ENCODE data around the gene THYN1.

The THYN1 gene

GRCh38 chr11:134278356-134278755 lies 25.2 kb upstream of the THYN1 start:
- TF ChIP-seq CTCF (IDR thresholded peaks at IDR 0.05; ENCODE audit: borderline replicate concordance, insufficient read depth, low read depth, low read length), result no peak

DNA sequence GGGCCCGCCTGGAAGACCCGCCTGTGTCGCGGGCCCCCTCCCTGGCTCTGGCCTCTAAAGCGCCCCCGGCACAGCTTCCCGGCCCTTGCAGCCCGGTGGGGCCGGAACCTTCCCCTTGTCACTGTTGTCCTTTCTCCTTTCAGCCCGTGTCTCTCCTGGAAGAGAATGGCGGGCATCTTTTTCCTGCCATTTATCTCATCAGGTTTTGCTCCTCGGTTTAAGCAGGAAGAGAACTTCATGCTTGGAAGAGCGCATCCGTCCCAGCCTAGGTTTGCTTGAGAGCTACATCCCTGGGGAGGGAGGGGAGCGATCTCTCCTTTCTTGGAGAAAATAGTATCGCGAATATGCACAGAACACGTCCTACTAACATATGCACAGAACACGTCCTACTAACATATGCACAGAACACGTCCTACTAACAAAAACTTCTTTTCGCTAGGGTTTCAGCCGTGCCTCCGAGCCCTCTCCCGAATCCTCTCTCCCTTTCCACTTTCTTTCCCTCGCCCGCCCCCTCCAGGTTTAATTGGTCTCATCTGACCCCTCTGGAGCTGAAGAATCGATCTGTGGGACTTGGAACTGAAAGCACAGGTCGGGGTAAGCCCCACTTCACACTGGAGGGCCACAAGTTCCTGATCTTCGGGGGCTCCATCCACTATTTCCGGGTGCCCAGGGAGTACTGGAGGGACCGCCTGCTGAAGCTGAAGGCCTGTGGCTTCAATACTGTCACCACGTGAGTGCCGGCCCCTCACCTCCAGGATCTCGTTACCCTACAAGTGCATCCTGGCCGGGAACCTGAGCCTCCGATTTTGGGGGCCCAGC lies 24.2 kb upstream of the THYN1 start:
- no peak for TF ChIP-seq CTCF (IDR thresholded peaks at IDR 0.05; ENCODE audit: borderline replicate concordance, insufficient read depth, low read depth, low read length)
- peak overlapping the region; percentile 62 for H3K4me3 ChIP-seq (ENCODE audit: low read depth, low read length)

More at GRCh38 chr11:134278356-134278755, 25.2 kb upstream of the THYN1 start:
- H3K4me3 ChIP-seq (ENCODE audit: low read depth, low read length), result no peak overlapping the region

DNA sequence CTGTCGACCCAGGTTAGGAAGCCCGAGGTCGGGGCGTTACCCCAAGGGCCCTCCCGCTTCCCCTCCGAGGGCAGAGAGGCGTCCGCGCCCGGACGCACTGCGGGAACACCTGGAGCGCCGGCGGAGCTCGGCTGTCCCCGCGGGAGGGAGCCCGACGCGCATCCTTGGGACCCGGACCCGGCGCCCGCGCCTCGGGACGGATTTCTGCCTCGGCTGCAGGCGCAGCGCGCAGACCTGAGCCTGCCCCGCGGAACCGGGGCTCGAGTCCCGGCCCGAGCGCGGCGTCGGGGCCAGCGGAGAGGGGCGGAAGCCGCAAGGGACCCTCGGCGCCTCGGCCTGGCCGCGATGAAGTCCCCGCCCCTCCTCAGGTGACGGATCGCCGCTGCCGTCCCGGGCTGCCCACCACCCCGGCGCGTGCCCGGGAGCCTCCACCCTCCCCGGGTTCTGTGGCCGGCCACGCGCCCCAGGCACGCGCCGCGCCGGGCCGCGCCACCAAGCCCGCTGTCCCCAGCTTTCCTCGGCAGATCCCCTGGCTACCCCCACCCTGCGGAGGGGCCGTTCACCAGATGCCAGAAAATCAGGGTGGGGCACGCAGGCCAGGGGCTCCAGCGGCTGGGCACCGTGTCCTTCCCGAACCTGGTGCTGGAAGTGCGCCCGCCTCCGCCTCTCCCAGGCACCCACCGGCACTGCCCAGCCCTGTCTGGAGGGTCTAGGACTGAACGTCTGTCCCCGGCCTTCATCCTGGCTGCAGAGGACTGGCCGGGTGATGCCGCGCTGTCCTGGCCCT lies 23.4 kb upstream of the THYN1 start:
- peak overlapping the region; percentile 62 for H3K4me3 ChIP-seq (ENCODE audit: low read depth, low read length)
- TF ChIP-seq CTCF (IDR thresholded peaks at IDR 0.05; ENCODE audit: borderline replicate concordance, insufficient read depth, low read depth, low read length), result no peak

DNA sequence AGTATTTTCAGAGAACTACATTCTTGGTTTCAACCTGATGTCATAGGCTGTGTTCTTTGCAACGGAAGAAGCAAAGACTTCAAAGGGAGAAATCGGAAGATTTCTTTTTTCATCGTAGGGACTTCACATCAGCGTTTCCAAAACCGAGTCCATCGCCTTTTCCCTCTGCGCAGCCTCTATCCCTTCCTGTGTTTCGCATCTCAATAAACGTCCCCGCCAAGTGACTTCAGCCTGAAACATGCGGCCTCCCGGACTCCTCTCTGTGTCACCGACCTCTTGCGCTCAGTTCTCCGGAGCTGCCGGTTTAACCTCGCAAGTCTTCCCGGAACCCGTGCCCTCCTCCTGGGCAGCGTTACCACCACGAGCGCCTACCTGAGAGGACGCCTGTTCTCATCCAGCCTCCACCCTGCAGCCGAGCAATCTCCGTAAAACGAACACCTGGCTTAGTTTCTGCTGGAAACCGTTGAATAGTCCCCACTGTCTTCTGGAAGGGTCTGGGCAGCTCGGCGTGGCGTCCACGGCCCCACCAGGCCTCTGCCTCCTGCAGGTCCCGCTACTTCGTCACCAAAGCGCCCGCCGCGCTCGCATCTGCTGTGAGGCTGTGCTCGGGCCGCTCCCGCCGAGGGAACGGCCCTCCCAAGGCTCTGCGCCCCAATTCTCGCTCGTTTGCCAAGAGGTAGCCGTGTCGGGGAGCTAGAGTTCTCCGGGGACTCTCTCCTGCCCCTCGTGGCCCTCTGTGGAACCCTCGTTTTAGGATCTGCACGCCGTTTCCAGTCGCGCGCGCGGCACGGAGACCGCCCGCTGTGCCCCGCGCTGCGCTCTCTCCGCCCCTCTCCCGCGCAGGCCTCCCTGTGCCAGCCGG lies 22.6 kb upstream of the THYN1 start, which contains the start of gene GLB1L3:
GLB1L3 (plus strand) TSS at position 846 of the 862 bp plus-strand sequence. CDS start 362 bp downstream, outside the sequence.
- peak; percentile 71 for TF ChIP-seq CTCF (IDR thresholded peaks at IDR 0.05; ENCODE audit: borderline replicate concordance, insufficient read depth, low read depth, low read length)
- peak within 1 kb of the TSS; percentile 62 for H3K4me3 ChIP-seq (ENCODE audit: low read depth, low read length)

GRCh38 chr11:134275188-134275533 lies 22.0 kb upstream of the THYN1 start:
- TF ChIP-seq CTCF (IDR thresholded peaks at IDR 0.05; ENCODE audit: borderline replicate concordance, insufficient read depth, low read depth, low read length), result no peak
- H3K4me3 ChIP-seq (ENCODE audit: low read depth, low read length), result peak overlapping the region; percentile 62

GRCh38 chr11:134273317-134273712 lies 20.2 kb upstream of the THYN1 start:
- TF ChIP-seq CTCF (IDR thresholded peaks at IDR 0.05; ENCODE audit: borderline replicate concordance, insufficient read depth, low read depth, low read length), result no peak

More at GRCh38 chr11:134273317-134273712, 20.2 kb upstream of the THYN1 start:
- no peak overlapping the region for H3K4me3 ChIP-seq (ENCODE audit: low read depth, low read length)

Data from GM12875 (cell line).